GM18526 (cell line): ENCODE data around the gene SNRNP35.

Experiments
- POLR2A ChIP-seq: IDR thresholded peaks from 3 replicates; pipeline ENCODE4 v1.6.1; 2011; ENCODE audit not compliant: insufficient read length; ENCODE audit errors: extremely low read depth

The SNRNP35 gene, protein sequence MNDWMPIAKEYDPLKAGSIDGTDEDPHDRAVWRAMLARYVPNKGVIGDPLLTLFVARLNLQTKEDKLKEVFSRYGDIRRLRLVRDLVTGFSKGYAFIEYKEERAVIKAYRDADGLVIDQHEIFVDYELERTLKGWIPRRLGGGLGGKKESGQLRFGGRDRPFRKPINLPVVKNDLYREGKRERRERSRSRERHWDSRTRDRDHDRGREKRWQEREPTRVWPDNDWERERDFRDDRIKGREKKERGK

DNA sequence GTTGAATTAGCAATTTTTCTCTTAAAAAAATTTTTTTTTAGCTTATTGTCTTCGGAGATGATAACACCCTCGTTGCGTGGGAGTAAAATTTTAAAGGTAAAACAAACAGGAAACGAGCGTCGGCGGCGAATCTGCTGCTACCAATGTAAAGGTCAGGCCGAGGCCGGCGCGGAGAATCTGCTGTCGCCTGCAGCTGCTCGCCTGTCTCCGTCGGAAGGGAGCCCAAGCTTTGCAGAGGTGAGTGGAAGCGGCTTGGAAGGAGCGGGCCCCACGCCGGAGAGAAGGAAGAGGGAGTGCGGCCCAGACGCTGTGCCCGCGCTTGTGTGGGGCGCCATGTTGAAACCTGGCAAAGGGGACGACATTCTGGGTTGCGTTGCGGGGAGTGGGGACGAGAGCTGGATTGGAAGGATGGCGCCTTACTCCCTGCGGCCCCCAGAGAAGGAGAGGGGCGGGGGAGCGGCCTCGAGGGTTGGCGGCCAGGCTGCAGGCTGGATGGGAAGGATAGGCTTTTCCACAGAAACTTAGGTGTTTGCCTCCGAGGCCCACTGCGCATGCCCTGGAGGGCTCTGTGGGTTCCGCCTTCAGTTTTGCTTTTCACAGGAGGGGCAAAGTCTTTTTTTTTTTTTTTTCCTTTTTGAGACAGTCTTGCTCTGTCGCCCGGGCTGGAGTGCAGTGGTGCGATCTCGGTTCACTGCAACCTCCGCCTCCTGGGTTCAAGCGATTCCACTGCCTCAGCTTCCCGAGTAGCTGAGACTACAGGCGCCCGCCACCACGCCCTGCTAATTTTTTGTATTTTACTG lies at the start of gene SNRNP35:
SNRNP35 (plus strand) TSS at position 160 of the 800 bp plus-strand sequence. CDS start 7,402 bp downstream, outside the sequence.
- peak; percentile 49 for TF ChIP-seq POLR2A

DNA sequence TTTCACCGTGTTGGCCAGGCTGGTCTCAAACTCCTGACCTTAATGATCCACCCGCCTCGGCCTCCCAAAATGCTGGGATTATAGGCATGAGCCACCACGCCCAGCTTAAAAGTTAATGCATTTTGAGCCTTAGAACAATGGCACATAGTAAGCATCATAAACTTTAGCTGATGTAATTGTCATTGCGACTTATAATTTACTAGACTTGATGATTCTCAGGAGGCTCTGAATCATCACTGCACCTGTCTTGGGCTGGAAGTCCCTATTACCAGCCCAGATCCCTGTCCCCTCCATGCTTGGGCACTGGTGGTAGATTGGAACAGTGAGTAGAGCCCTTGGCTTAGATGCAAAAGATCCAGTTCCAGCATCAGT lies 47.9 kb upstream of the SNRNP35 start:
- no peak for TF ChIP-seq POLR2A

DNA sequence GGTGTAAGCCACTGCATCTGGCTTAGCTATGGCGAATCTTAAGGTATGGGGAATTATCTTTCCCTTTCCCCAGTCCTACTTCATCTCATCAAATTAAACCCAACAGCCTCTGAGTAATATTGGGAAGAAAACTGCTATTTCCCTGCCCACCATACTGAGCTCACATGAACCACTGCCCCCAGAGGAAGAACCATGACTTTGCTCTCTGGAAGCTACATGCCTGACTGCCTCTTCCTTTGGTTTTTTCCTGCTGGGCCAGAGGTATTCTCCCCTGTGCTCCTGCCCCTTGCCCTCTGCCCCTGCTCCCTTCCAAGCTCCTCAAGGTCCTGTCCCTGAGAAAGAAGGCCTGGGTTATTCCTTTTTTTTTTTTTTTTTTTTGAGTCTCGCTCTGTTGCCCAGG lies 36.6 kb upstream of the SNRNP35 start:
- TF ChIP-seq POLR2A = no peak

DNA sequence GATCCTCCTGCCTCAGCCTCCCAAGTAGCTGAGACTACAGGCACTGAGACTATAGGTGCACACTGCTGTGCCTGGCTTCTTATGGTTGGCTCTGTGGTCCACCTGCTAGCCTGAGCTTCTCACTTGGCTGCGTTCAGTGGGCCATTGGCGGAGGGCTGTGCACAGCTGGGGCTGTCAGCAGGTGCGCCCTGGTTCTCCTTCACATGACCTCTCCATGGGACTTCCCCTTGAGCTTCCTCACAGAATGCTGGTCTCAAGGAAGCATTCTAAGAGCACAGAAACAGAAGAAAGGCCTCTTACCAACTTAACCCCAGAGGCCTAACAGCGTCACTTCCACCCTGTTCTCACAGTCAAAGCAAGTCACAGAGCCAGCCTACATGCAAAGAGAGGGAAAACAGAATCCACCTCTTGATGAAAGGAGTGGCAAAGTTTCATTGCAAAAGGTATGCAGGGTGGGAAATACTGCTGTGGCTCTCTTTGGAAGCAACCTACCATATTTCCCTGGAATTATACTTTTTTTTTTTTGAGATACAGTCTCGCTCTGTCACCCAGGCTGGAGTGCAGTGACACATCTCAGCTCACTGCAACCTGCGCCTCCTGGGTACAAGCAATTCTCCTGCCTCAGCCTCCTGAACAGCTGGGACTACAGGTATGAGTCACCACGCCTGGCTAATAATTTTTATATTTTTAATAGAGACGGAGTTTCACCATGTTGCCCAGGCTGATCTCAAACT lies 30.7 kb upstream of the SNRNP35 start:
- peak; percentile 42 for TF ChIP-seq POLR2A

DNA sequence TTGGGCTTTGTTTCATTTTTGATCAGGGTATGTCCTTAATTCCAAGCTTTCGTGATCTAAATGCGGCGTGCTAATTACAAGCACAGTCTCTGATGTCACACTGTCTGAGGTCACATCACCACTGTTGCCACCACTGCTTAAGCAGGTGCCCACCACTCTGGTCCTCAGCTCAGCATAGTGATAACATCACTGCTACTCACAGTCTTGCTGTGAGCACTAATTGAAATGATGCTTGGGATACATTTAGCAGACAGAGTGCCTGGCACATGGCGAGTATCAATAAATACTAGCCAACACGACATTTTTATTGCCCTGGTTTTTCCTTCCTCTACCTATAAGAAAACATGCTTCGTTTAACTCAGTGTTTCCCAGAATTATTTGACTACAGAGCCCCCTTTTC lies 29.3 kb upstream of the SNRNP35 start:
- TF ChIP-seq POLR2A = no peak

DNA sequence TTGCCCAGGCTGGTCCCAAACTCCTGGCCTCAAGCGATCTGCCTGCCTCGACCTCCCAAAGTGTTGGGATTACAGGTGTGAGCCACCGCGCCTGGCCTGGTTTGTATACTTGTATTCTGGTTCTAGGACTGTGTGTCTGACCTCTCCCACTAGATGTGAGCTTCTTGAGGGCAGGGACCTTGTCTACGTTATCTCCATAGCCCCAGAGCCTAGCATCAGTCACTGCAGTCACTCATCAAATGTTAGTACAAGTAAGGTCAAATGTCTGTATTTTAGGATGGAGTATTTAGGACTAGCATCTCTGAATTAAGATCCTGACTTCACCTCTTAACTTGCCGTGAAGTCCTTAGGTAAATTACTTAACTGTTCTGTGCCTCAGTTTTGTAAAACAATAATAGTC lies 24.3 kb upstream of the SNRNP35 start:
- TF ChIP-seq POLR2A = no peak

DNA sequence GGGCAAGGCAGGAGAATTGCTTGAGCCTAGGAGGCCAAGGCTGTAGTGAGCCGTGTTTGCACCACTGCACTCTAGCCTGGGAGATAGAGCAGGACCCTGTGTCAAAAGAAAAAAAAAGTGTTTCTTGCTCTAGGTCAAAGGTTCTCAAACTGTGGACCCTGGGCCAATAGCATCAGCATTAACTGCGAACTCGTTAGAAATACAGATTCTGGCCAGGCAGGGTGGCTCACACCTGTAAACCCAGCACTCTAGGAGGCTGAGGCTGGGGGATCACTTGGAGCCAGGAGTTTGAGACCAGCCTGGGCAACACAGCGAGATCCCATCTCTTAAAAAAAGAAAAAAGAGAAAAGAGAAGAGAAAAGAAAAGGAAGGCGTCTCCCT lies 22.3 kb upstream of the SNRNP35 start:
- TF ChIP-seq POLR2A = no peak

DNA sequence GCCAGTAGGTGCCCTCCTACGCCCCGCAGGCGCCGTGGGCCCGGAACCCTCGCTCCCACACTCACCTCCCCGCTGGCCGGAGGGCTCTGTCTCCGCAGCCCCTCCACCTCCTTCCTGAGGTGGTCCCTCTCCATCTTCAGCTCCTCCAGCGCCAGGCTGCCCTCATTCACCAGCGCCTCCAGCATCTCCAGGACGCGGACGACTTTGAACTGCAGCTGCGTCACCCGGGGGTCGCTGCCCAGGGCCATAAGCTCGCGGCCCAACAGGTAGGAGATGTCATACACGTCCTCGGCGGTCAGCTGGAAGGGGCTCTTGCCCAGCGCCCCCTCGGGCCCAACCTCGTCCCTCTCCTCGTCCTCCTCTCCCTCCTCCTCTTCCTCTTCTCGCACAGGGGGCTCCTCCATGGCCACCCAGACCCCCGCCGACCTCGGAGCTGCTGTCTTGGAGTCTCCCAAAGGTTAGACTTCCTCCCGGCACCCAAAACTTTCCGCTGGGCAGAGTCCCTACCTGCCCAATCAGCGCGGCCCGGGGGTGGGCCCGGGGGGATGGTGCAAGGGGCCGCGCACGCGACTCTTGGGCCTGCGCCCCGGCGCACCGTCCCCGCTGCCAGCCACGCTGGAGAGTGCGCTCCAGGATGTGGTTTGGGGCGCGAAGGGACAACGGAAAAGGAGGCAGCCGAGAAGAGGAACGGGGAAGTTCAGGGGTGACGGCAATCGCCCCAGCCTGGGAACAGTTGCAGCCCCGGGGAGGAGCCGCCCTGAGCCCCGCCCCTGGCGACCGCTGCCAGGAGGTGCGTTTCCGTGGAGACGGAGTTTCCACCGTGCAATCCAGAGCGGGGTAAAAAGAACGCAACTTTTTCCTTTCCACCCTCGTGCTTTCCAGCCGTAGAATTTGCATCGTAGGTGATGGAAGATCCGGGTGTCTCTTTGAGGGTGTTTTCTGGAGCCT lies 21.6 kb upstream of the SNRNP35 start, which contains the start of gene RILPL2:
RILPL2 (minus strand) TSS at position 668 of the 948 bp plus-strand sequence; CDS start at position 404, 264 bp downstream.
- TF ChIP-seq POLR2A = peak; percentile 66

DNA sequence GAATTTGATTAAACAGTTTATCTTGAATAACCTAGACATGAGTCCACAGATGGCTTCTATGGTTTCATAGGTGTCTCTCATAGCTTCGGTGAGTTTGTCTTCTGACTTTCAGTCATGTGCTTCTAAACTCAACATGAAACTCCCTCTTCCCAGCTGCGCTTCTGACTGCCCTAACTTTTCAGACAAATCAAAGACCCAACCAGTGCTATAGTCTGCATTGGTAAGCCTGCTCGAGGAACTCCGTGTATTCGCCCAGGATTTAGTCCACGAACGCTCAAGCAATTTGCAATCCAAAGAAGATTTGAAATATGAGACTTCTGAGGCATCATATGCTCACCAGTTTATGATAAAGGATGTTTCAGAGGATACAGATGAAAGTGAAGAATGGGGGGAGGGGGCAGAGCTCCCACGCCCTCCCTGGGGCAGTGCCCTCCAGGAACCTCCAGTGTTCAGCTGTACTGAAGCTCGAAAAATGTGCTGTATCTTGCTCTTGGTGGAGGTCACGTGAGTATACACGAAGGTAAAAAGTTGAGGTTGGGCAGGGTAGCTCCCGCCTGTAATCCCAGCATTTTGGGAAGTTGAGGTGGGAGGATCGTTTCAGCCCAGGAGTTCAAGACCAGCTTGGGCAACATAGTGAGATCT lies 16.3 kb upstream of the SNRNP35 start:
- no peak for TF ChIP-seq POLR2A

DNA sequence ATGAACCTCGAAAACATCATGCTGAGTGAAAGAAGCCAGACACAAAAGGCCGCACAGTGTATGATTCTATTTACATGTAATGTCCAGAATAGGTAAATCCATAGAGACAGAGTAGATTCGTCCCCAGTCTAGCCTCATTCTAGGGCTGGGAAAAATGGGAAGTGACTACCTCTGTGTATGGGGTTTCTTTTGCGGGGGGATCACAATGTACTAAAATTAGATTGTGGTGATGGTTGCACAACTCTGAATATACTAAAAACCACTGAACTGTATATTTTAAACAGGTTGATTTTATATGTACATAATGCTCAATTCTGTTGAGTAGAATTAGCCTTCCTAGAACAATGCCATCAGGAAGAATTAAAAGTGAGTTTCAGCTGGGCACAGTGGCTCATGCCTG lies 15.2 kb upstream of the SNRNP35 start:
- no peak for TF ChIP-seq POLR2A

DNA sequence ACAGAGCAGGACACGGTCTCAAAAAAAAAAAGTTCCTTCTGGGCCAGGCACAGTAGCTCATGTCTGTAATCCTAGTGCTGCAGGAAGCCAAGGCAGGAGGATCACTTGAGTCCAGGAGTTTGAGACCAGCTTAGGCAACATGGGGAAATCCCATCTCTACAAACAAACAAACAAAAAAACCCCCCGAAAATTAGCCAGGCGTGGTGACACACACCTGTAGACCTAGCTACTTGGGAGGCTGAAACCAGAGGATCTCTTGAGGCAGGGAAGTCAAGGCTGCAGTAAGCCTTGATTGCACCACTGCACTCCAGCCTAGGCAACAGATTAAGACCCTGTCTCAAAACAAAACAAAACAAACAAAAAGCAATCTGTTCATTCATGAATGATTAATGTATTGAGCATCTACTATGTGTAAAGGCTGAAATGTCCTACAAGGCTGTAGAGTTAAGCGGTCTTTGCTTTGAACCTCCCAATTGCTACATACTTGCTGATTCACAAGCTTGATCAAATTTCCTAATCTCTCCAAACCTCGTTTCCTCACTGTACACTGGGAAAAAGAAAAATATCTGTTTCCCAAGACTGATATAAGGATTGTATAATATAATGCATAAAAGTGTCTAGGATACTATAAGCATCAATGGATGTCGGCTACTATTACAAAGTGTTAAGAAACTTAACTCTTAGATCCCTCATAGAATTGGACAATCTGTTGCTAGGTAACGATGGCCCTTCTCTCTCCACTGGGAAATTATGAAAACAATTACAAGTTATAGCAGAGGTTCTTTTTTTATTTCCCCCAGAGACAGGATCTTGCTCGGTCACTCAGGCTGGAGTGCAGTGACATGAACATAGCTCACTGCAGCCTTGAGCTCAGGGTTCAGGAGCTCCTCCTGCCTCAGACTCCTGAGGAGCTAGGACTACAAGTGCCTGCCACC lies 13.6 kb upstream of the SNRNP35 start:
- no peak for TF ChIP-seq POLR2A

DNA sequence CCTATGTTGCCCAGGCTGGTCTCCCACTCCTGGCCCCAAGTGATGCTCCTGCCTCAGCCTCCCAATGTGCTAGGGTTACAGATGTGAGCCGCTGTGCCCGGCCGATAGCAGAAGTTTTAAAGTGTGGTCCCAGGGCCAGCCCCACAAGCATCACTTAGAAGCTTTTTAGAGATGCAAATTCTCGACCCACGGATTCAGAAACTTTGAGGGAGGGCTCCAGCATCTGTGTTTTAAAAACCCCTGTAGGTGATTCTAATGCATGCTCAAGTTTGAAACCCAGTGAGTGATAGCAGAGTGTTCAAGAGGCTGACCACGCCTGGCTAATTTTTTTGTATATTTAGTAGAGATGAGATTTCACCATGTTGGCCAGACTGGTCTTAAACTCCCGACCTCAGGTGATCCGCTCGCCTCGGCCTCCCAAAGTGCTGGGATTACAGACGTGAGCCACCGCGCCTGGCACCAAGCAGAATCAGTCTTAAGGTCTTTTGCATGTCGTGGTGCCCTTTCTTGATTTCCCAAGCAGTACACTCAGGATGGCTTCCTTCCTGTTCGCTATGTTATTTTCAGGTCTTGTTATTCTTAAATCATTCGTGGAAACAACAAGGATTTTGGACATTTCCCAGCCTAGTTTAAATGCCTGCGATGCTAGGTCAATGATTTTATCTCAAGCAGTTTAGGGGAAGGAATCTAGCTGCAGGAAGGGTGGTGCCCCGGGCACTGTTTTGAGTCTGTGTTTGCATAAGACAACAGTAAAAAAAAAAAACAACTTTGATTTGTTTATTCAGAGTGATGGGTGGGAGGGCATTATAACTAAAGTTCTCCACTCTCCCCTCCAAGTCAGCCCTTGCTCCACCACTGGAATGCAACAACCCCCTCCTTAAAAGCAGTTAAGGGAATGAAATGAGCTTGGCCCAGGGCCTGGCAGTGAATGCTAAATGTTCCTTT lies 12.3 kb upstream of the SNRNP35 start:
- peak; percentile 14 for TF ChIP-seq POLR2A
